NCI-H1417 (cell line): ENCODE measurements around the gene SLC27A4.

Experiments
- DNase-seq, 3 experiments: peaks; one replicate each; lab custom pipeline; 2025; lab: John Stamatoyannopoulos, UW

The SLC27A4 gene

DNA sequence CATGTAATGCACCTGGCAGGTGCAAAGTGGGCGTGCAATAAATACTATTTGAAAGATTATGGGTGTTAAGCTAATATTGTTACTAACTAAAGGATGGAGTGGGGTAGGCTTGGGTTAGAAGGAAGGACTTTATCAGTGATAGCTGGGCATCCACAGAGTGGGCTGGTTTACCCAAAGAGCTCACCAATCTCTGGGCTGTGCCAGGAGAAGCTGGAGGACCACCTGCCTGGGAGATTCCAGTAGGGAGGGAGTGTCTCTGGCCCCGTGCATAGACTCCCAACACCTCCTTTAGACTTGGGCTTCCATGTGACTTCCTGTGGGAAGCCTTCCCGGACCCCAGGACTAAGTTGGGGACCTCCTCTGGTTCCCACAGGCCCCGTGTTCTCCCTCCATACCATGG, 25.2 kb downstream of the SLC27A4 start:
- DNase-seq, result no peak

DNA sequence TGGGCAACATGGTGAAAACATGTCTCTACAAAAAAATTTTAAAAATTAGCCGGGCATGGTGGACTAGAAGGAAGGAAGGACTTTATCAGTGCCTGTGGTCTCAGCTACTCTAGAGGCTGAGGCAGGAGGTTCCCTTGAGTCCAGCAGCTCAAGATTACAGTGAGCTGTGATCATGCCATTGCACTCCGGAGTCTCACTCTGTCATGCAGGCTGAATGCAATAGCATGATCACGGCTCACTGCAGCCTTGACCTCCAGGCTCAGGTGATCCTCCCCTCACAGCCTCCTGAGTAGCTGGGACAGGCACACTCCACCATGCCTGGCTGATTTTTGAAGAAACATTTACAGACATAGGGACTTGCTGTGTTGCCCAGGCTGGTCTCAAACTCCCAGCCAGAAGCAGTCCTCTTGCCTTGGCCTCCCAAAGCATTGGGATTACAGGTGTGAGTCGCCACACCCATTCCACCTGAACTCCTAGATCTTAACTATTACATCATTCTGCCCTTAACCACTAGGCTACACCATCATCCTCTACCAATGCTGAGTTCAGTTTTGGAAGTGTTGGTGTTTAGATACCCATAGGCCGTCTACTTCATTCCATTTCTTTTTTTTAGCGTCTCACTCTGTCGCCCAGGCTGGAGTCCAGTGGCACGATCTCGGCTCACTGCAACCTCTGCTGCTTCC, 28.8 kb downstream of the SLC27A4 start:
- DNase-seq, result no peak

DNA sequence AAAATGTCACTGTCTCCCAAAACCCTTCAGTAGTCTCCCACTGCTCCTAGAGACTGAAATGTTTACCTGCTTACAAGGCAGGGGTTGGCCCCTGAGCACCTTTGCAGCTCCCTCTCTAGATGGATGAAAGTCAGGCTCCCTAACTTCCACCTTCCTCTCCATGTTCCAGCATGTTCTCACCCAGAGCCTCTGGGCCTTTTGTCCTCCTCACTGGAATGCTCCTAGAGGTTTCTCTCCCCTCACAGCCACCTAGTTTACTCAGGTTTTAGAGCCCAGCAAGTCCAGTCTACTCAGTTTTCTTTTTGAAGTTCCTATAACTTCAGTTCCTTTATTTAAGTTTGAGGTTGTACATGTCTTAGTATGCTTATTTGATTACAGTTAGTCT, 30.0 kb downstream of the SLC27A4 start:
- no peak for DNase-seq

DNA sequence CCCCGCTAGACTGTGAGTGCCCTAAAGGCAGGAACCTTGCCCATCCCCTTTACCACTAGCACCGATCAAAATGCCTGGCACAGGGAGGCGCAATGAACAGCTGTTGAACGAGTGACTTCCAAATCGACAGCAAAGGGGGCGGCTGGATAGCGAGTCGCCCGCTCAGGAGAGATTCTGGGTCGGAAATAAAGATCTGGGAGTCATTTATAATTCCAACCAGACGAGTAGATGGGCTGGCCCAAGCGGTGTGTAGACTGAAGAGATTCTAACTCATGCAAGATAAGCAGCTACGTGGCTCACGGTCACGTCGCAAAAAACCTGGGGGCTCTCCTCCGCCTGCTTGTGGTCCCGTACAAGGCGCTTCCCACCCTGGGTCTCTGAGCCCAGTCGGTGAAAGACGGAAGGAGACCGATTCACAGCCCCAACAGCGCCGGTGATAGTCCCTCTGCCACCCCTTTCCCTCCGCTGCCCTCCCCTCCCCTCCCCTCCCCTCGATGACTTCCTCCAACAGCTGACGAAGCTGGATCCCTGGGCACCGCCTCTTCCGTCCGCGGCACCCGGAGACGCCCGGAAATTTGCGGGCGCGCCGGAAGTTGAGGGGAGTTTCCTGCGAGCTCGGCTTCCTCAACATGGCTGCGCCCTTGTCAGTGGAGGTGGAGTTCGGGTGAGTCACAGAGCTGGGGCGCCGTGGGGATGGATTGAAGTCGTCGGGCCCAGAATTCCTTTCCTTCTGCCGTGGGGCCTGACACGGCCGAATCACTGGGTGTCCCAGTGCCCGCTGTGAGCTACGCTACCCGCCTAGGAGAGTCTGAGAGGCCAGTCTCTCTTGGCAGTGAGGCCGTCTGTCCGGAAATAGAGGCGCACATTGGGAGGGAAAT, 30.7 kb downstream of the SLC27A4 start, which contains the start of gene URM1:
Gene URM1, plus strand, starts transcription at position 623 of the 878 bp plus-strand sequence. Its CDS starts 7 bp downstream, at position 630.
- DNase-seq, result peak; percentile 88 to 98 (median 97)

DNA sequence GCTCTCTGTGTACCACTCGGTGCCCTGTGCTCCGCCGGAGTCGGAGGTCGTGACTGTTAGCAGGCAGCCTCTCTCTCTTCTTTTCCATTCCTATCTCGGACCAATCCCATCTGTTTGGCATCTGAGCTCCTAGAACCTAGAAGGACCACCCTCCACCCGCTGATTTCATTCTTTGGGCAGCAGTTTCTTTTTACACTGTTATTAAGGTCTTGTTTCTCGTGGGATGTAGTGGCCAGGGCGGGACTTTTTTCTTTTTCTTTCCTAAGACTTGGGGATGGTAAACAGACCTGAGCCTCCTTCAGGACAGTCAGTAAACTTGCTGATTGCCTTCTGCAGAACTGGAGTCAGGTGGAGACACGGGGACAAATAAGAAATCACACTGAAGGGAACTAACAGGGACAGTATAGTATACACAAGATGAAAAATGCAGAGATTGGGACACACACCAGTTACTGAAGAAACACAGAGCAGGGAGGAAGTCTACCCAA, 31.3 kb downstream of the SLC27A4 start:
- no peak for DNase-seq

DNA sequence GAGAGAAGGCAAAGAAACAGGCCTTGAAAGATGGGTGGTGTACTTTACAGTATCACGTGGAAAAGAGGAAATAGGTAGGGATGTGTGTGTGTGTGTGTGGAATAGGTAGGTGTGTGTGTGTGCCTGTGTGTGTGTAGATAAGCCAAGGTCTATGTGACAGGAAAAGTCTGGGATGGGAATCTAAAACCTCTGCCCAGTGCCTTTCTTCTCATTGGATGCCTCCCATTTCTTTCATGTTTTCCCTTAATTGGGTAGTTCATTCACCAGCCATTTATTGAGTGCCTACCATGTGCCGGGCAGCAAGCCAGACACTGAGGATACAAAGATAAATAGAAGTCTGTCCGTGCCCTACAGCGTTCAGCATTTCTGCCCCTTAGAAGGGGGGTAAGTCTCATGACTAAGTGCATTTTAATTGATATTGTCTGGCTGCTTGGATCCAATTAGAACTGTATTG, 31.9 kb downstream of the SLC27A4 start:
- DNase-seq, result no peak

DNA sequence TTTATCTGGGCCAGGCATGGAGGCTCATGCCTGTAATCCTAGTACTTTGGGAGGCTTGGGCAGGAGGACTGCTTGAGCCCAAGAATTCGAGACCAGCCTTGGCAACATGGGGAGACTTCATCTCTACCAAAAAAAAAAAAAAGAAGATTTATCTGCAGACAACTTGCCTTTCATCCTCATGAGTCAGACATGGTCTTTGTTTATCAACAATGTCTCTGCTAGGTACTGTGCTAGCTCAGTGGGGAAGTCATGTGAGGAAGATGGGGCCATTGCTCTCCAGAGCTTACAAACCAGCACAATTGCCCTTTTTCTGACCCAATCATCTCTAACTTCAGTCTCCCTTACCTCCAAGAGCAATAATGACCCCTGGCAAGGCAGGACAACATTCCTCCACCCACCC, 32.5 kb downstream of the SLC27A4 start:
- no peak for DNase-seq

DNA sequence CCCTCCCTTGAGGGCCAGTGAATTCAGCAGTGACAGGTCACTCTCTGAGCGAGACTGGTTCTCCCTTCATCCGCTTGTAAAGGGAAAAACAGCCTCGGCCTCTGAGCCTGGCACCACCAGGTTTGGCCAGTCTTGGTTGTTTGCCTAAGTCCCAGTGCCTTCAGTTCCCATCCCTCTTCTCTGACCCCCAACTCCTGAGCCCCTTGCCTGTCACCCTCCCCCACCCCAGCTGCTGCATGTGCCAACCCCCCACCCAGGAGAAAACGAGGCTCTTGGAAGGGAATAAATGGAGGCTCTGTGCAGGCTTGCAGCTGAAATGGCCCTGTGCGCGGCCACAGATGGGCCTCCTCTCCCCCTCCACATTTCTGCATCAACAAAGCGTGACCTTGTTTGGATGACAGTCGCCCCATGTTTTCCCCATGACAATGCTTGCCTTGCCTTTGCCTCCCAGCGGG, 33.9 kb downstream of the SLC27A4 start:
- DNase-seq, result no peak

DNA sequence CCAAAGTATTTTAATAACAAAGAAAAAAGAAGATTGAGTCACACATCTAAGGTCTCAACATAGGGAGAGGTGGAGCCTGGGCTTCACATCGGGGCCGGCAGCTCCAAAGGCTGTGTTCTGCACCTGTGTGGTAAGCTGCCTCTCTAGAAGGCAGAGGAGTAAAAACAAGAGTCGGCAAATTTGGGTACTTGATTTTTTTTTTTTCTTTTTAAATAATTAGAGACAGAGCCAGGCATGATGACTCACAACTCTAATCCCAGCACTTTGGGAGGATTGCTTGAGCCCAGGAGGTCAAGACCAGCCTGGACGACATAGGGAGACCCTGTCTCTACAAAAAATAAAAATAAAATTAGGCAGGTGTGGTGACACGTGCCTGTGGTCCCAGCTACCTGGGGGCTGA, 35.5 kb downstream of the SLC27A4 start:
- DNase-seq, result no peak

DNA sequence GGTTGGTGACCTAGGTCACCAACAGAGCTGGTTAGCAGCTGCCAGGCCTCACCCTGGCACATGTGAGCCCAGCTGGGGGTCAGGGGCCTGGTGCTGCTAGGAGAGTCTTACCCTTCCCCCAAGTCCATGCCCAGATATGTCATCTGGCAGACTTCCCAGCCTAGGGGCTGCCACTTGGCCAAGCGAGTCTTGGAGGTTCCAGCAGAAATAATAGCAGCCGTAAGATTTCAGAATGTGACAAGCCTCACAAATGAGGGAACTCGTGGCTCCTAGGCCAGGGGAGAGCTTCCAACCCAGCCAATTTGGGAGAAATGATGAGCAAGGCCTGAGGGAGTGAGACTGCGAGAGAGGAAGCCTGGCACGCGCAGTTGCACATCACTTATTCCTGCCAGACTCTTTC, 41.9 kb downstream of the SLC27A4 start:
- DNase-seq, result peak in 1 of 3 experiments; percentile 22

DNA sequence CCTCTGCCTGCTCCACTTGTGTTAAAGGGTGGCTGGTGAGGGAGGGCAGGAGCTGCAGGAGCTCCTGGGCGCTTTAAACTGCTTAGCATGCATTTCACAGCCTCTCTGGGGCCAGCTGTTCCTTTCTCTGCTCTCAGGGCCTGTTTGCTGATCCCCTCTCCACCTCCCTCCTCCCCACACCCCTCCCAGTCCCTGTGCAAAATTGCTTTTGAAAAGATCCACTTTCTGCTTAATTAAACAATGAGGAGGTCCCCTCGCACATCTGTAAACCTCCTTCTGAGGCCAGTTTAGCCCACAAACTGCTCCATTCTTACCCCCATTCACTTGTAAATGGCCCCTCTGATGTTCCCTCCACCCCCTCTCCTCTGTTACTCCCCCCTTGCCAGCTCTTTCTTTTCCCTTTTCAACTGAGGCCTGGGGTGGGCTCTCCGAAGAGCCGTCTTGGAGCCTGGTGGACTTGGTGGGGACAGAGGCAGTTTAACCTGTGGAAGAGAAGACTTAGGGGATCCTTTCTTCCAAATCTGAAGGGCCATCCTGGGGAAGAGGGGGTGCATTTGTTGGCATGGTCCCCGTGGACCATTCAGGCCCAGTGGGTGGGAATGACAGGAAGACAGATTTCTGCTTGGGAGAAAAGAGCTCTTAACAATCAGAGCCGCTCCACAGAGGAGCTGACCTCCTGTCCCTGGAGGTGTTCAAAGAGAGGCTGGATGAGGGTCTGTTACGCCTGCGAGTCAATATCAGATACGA, 42.9 kb downstream of the SLC27A4 start:
- DNase-seq, result peak in 2 of 3 experiments; percentile 27 to 77

DNA sequence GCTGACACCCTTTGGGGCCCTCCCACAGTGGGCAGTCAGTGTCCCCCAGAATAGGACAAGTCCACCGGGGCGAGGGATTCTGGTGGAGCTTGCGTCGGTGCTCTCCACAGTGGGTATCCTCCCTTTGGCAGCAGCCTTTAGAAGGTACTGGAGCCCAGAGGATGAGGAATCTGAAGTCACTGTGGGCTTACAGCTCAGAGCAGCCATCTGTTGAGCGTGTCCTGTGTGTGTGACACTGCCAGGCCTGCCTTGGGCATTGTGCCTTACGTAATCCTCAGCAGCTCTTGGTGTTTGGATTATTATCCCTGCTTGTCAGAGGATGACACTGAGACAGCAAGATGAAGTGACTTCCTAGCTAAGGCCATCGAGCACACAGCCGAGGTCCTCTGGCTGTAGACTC, 43.5 kb downstream of the SLC27A4 start:
- no peak for DNase-seq

DNA sequence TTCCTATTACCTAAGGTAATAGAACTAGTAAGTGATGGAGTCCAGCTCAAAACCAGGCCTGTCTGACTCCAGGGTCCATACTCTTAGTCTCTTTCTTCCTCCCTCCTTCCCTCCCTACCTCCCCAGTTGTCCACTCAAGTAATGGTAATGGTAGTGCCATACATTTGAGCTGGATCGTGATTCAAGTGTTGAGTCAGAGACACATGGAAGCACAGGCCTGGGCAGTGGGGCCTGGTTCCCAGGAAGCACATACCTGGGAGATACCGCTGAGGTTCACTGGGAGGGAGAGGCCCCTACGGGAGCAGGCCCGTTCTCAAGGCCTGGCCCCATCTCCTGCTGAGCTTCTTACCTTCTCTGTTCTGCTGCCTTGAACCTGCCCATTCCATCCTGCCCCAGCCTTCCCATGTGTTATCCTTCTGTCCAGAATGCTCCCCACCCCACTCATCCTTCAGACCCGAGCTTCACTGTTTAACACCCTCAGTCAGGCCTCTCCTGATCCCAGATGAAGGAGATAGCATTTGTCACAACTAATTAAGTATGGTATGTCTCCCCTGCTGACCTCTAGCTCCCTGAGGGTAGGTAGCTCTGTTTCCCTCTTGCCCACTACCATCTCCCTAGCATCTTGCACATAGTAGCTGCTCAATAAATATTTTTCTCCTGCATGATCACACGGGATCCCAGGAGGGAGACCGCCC, 44.6 kb downstream of the SLC27A4 start:
- DNase-seq, result no peak

DNA sequence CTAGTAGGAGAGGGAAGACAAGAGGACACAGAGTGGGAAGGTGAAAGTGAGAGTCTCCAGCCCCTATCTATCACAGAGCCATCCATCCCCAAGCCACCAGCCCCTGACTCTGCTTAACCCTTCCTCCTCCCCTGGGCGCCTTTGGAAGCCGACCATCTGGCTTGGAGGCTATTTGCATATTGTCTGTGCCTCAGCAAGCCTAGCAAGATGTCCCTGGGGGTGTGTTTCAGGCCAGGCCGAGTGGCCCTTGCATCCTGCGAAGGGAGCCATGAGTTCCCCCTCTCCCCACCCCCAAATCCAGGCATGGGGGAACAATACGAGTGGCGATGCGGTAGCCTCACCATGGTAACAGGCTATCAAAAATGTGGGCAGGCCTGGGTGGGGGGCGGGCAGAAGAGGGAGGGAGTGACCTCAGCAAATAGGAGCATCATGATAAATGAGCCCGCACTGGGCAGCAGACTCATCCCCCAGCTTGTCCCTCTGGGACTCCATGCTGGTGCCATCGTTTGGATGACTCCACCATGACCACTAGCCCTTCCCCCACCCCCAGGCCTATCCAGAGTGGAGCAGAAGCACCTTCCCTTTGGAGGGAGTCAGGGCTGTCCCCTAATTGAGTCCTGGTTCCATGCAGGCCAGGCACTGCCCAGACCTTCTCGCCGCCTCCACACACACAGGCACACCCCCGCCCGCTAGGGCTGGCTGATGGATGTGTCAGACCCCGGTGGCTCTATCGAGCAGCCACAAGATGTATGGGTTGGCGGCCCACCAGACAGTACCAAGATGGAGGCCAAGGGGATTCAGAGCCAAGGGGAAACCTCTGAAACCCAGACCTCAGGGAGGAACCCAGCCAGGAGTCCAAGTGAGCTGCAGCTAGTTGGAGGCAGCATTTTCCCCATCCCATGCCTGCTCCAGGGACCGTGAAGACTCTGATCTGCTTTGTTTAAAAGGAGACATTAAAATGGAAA, 45.5 kb downstream of the SLC27A4 start:
- no peak for DNase-seq

DNA sequence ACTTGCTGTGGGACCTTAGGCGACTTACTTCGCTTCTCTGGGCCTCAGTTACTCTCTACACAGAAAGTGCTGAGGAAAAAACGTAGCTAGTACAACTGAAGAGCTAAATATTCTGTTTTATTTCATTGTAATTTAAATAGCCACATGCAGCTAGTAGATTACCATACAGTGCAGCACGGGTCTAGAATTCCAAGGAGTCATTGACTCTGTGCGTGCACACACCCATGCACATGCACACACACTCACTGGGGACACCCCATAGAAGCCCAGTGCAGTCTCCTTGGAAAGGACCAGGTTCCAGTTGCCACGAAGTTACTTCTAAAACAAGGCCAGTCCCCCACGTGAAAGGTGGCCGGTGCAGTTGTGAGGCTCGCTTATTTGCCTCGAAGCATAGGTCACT, 47.8 kb downstream of the SLC27A4 start:
- DNase-seq, result no peak

DNA sequence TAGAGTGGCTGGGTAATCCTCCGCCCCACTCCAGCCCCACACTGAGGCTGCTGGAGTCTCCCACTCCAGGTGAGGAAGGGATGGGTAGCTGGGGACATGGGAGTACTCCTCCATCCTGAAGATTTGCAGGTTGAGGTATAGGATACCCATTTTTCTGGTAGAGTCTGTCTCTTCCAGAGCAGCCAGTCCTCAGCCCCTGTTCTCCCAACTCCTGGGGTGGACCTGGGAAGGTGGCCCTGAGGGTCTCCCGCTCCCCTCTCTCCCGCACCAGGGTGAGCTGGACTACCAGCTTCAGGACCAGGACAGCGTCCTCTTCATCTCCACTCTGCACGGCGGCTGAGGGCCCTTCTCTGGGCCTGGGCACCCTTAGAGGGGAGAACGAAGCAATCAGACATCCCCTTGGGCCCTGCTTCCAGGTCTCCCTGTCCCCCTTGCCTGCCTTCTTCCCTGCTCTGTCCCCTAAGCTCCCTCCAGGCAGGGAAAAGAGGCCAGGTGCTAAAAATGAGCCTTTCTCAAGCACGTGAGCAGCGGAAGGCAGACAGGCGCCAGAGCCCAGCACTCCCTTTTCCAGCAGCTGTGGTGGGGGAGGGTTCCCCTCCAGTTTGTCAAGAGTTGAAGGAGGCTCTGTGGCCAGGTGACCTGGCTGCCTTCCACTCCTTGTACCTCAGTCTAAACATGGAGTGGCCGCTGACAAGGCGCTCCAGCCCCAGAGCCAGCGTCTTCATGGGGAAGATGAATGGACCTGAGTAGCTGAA, 49.2 kb downstream of the SLC27A4 start:
- peak; percentile 61 to 93 (median 77) for DNase-seq

DNA sequence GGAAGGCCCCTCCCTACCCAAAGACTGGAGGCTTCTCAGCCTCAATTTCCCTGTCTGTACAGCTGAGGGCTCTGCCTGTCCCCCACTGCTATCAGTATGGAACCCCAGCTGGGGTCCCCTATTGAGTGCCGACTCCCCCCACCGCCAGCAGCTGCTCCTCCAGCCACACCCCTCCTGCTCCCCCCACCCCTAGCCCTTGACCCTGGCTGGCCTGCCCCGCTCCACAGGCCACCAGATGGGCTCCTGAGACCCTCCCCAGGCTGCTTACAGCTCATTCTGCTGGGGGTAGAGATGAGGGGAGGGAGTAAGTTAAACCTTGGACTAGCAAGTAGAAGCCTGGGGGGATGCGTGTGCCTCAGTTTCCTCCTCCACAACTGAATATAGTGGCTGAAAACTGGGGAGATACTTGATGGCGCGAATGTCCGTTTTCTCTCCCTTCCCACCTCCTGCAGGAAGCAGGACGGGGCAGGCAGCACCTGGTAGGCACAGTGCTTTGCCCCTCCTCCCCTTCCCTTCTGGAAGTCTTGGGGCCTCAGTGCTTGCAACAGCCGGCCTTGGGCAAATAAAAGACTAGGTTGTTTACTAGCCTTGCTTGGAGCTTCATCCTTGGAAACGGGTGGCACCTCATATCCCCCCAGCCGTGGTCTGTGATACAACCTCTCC, 50.0 kb downstream of the SLC27A4 start:
- peak in 2 of 3 experiments; percentile 2 to 66 for DNase-seq

DNA sequence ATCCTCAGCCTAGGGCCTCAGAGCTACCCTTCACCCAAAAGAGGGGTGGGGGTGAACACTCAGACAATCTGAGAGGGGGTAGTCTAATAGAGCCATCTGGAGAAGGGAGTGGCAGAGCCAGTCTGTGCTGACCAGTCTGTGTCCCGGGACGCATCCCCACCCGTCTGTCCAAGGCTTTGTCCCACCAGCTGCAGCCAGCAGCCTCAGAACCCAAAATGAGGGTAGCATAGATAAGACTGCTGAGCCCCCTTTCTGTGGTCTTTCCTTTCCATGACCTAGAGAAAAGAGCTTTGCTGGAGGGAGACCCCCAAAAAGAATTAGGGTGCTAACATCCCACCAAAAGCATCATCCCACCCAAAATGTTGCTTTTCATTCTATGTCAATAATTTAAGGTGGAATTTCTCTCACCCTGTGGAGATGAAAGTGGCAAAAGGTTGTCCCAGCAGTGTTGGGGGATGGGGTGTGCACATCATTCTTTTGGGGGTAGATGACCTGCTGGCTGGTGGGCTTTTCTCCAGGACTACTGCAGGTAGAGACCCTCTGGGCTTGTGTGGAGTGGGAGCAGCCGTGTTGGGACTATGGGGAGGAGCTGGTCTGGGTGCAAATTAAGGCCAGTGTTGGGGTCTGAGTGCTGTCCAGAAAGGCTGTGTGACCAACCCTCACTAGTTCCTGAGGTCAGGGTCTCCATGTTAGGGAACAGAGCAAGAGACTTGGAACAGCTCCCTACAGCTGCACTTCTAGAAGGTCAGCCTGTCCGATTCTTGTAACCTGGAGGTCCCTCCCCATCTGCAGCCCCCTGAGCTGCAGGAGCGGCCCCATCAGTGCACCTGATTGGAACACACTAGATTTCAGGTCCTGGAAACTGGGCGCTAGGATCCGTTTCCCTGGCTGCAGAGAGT, 50.7 kb downstream of the SLC27A4 start:
- no peak for DNase-seq
